ENCODE data around the gene HORMAD2. TPM values are rescaled to one million over a fixed set of nuclear protein-coding genes. Genes with fewer than 3 reads are reported as not detected.
"Not testable (repeated sequence)": the region's sequence is repeated elsewhere in the genome, so short reads cannot be mapped to it uniquely, and the experiment has no call there.

HORMAD2 gene
- total RNA-seq, 1 donor from 2014 or later, result not detected

GRCh38 chr22:30188911-30189310, 108.6 kb downstream of the HORMAD2 start:
- no peak for DNase-seq (ENCODE audit: low spot score)

DNA sequence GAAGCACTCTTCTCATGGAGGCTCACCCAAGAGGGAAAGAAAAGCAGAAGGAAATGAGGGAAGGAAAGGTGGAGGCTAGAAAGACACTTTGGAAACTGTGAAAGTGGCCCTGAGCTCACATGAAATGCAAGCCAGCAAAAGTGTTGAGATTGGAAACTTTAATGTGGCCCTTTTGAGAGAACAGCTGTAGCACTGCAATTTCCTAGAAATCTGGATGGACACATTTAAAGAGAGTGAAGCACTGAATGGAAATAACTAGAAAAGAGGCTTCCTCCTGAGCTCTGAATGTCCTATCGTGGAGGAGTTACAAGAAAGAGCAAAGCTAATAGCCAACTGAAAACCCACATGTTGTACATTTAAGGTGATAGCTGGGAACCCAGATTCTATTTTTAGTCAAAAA, 110.3 kb downstream of the HORMAD2 start:
- no peak for DNase-seq (ENCODE audit: low spot score)

- DNase-seq (ENCODE audit: low spot score), result no peak
Observed at GRCh38 chr22:30191040-30191701, 110.9 kb downstream of the HORMAD2 start.

DNA sequence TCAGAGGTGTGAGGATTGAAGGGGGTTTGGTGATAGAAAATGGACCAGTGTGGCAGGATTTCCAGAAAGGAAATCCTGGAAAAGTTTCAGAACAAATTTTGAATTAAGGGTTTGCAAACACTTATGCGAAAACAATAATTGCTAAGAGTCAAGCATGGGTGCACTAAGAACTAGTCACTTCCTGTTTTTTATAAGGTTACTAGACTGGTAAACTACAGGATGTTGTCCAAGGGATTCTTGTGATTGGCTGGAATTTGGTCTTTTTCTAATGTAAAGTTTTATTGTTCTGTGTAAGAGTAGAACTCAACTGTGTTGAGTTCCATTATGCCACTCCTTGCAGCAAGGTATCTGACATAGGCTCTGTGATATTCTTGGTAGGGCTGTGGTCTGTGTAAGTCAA, 112.2 kb downstream of the HORMAD2 start:
- DNase-seq (ENCODE audit: low spot score), result no peak

- no peak for DNase-seq (ENCODE audit: low spot score)
Observed at GRCh38 chr22:30193031-30193775, 112.9 kb downstream of the HORMAD2 start.

DNA sequence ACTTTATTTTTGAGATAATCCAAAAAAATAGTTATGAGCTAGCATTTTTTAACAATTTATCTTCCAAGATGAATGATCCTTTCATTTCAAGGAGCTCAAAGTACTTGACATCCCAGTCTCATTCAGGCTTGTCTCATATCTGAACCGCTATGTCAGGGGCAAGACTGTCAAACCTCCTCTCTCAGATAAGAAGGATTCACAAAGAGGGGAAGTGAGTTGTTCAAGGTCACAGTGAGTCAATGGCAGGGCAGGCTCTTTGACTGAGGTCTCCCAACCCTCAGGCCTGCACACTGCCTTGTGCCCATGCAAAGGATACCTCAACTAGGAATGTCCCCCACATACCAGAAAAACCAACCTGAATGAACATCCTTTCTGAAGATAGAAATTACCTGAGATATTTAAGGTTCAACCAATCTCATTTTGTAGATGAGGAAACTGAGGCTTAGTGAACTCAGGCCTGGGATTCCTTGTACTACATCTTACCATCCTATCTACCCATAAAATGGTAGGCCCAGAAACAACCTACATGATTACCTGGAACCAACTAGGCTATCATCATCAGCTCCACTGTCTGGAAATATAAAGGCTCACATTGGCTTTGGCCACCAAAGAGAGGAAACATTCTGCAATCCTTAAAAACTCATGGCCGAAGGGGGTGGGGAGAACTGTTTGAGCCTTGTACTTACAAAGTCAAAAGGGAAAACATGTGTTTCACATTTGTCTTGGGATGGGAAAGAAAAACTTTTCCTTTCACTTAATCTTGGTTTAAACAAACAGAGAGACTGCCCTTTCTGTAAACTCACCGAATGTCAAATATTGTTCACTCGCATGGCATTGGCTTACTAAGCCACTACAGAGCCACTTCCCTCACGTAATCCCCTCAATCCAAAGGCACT, 115.2 kb downstream of the HORMAD2 start:
- DNase-seq (ENCODE audit: low spot score), result no peak

DNA sequence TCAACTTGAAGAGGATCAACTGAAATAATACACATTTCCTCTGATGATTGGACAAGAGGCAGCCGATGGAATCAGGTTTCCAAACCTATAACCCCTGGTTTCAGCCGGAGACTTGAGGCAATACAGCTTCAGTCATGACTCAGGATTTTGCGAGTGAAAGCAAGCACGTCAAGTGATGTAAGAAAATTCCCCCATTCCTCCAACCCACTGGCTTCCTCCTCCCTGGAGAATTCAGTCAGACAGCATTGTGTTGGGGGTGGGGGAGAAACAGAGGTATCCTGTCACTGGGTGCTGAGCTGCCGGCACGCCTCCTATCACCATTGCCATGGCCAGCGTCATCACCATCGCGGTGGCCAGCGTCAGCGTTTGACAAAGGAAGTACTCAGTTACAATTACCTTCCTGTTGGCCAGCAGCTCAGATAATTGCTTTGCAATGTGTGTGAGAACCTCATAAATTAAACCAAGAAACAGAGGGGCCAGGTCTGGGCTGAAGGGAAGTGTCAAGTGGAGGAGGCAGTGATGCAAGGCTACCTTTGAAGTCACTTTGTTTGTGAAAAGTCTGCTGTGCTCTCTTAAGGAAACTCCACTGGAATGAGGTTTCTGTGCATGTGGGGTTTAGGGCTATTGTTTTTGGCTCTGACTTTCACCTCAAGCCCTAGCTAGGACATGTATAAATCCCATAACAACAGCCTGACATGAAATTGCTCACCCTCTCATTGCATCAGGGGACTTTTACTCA, 116.0 kb downstream of the HORMAD2 start:
- DNase-seq (ENCODE audit: low spot score), result peak; percentile 94

GRCh38 chr22:30196880-30197336, 116.6 kb downstream of the HORMAD2 start:
- DNase-seq (ENCODE audit: low spot score), result no peak

GRCh38 chr22:30197389-30197788, 117.1 kb downstream of the HORMAD2 start:
- no peak for DNase-seq (ENCODE audit: low spot score)

- DNase-seq (ENCODE audit: low spot score), result no peak
Observed at GRCh38 chr22:30198152-30198825, 118.0 kb downstream of the HORMAD2 start.

- DNase-seq (ENCODE audit: low spot score), result no peak
Observed at GRCh38 chr22:30198921-30199320, 118.7 kb downstream of the HORMAD2 start.

DNA sequence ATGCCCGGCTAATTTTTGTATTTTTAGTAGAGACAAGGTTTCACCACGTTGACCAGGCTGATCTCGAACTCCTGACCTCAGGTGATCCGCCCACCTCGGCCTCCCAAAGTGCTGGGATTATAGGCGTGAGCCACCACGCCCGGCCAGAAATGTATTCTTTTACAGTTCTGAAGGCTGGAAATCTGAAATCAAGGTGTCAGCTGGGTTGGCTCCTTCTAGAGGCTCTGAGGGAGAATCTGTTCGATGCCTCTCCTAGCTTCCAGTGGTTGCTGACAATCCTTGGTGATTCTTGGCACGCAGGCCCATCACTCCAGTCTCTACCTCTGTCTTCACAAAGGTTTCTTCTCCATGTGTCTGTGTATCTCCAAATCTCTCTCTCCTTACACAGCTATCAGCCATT, 120.6 kb downstream of the HORMAD2 start:
- not testable (repeated sequence) for DNase-seq (ENCODE audit: low spot score)

DNA sequence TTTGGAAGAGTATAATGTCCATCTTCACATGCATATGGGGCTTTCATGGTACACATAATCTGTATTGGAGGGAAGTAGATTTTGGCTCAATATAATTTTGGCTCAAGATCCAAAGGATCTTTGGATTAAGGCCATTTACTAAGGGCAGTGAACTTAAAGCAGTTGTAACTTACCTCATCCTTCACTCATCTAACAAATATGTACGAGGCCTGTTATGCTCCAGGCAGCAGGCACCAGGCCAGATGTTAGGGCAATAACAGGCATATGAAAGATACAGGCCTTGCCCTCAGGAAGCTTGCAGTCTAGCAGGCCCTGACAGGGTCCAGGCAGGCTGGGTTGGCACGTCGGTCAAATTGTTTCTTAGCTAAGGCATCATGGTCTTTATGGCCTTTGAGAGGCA, 121.7 kb downstream of the HORMAD2 start:
- no peak for DNase-seq (ENCODE audit: low spot score)

- no peak for DNase-seq (ENCODE audit: low spot score)
Observed at GRCh38 chr22:30202531-30203006, 122.3 kb downstream of the HORMAD2 start.

DNA sequence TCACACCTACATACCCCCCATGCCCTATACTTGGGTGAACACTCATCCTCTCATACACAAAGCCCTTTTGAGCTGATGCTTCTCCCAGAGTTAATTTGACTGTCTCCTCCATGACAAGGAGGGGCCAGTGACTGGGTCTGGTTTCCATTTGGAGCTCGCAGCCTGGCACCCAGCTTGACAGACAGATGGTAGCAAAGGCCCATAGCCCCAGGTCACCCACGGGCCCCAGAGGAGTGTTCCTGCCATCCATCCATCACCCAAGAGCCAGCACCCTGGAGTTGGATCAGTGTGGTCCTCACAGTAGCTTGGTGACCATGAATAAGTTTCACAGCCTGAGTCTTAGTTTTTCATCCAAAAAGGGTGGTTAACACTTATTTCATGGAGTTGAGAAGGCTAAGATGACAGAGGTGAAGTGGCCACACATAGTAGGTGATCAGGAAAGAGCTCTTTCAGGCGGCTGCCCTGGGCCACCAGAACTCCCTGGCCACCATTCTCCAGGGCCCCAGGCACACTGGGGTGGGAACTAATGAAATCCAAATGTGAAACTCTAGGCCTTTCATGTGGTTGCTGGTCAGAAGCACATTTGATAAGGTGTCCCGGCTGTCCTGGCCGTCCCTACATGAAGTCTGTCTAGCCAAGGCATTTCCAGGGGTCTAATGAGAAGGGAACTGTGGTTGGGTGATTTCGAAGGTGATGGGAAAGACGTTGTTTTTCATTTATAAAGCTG, 123.9 kb downstream of the HORMAD2 start:
- DNase-seq (ENCODE audit: low spot score), result no peak

- DNase-seq (ENCODE audit: low spot score), result no peak
Observed at GRCh38 chr22:30204742-30205111, 124.5 kb downstream of the HORMAD2 start.

DNA sequence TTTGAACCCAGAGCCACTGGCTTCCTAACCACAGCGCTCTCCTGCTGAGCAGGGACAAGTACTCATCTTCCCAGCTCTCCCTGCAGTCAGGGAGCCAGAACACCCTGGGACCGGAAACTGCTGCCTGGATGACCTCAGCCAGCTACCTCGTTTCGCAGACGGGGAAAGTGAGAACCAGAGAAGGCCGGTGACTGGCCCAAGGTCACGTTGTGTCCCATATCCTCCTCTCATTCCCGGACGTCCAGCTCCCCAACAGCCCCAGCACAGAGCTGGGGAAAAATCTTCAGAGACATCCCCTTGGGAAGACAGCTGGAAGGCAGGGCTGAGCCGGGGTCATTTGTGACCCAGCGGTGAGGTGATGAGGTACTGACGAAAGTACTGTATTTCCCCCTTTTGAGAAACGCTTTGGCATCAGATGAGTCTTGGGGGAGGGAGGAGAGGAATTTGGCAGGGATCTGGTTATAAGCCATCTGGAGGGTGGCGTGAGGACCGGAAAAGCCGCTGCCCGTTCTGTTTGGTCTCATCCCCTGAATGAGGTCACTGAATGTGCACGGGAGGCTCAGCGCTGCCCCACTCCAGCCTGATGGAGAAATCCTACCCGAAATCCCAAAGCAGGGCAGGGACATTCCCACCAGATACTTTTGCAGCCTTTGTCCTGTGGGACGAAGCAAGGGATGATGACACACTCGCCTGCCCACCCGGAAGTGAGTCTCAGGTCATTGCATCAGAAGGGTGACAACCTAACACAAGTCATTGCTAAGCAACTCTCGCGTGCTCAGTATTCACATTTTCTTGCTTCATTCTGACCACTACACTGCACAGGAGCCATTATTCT, 125.2 kb downstream of the HORMAD2 start:
- DNase-seq (ENCODE audit: low spot score), result no peak

DNA sequence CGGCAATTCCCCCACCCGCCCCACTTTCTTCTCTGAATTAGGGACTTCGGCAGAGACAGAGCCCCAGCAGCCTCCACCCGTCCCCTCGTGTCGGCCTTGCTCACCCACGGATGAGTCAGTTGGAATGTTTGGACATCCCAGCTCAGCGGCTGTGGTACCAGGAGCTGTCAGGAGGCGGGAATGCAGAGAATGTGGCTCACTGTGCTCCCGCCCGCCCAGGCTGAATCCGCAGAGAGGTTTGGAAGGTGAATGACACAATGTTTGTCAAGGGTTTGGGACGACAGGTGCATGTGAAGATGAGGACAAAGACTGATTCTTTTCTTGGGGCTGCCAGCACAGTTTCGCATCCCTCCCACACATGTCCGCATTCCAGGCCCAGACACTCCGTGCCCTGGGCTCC, 126.7 kb downstream of the HORMAD2 start:
- no peak for DNase-seq (ENCODE audit: low spot score)
